T-helper 1 cell treated with Interleukin-12 subunit alpha and Interleukin-12 subunit beta and Interleukin-4 antibody, amounts not matched to agents 30 μg/mL and 1 μg/mL, for 36 hours (primary cell): Measurements from ENCODE around the gene HIGD1B.

ENCODE experiments used
- H3K27ac Mint-ChIP-seq: one replicate; pipeline ENCODE4 v1.8.0; 2021; ENCODE audit warnings: mild to moderate bottlenecking, mixed read lengths
- H3K27me3 Mint-ChIP-seq: one replicate; pipeline ENCODE4 v1.8.0; 2021; ENCODE audit warnings: low read depth, mixed read lengths
- H3K36me3 Mint-ChIP-seq: one replicate; pipeline ENCODE4 v1.8.0; 2021; ENCODE audit warnings: low read depth, mixed read lengths
- H3K4me1 Mint-ChIP-seq: one replicate; pipeline ENCODE4 v1.8.0; 2021; ENCODE audit warnings: low read depth, mixed read lengths
- H3K4me3 Mint-ChIP-seq: one replicate; pipeline ENCODE4 v1.8.0; 2021; ENCODE audit warnings: mild to moderate bottlenecking, moderate library complexity, mixed read lengths
- H3K9me3 Mint-ChIP-seq: one replicate; pipeline ENCODE4 v1.8.0; 2021; ENCODE audit warnings: mixed read lengths

Gene HIGD1B

GRCh38 chr17:44850612-44851011, 2.9 kb downstream of the HIGD1B start:
- Mint-ChIP-seq H3K4me3 (no peak overlapping the region), H3K36me3 (peaks cover 37% of the 10 kb centered on the region), H3K27me3 (no peaks in the 10 kb centered on the region), H3K9me3 (no peaks in the 10 kb centered on the region), H3K27ac (no peak overlapping the region), H3K4me1 (no peaks in the 10 kb centered on the region)

GRCh38 chr17:44854192-44854591, 6.5 kb downstream of the HIGD1B start:
- no peaks in the 10 kb centered on the region for H3K9me3 Mint-ChIP-seq
- no peaks in the 10 kb centered on the region for H3K27me3 Mint-ChIP-seq
- H3K36me3 Mint-ChIP-seq, result peaks cover 52% of the 10 kb centered on the region
- H3K27ac Mint-ChIP-seq, result no peak overlapping the region
- no peaks in the 10 kb centered on the region for H3K4me1 Mint-ChIP-seq
- no peak overlapping the region for H3K4me3 Mint-ChIP-seq

- H3K36me3 Mint-ChIP-seq, result peaks cover 45% of the 10 kb centered on the region
These were observed 12.0 kb downstream of the HIGD1B start for GRCh38 chr17:44859701-44860100.

GRCh38 chr17:44862278-44862914, 14.7 kb downstream of the HIGD1B start:
- Mint-ChIP-seq H3K36me3 (peaks cover 40% of the 10 kb centered on the region), H3K4me1 (no peaks in the 10 kb centered on the region), H3K27me3 (no peaks in the 10 kb centered on the region), H3K4me3 (no peak overlapping the region), H3K27ac (no peak overlapping the region), H3K9me3 (no peaks in the 10 kb centered on the region)

More at GRCh38 chr17:44859701-44860100, 12.0 kb downstream of the HIGD1B start:
- H3K27ac Mint-ChIP-seq, result no peak overlapping the region
- no peaks in the 10 kb centered on the region for H3K27me3 Mint-ChIP-seq
- no peak overlapping the region for H3K4me3 Mint-ChIP-seq
- H3K4me1 Mint-ChIP-seq, result no peaks in the 10 kb centered on the region
- no peaks in the 10 kb centered on the region for H3K9me3 Mint-ChIP-seq

- no peaks in the 10 kb centered on the region for H3K9me3 Mint-ChIP-seq
- H3K4me1 Mint-ChIP-seq, result no peaks in the 10 kb centered on the region
- no peak overlapping the region for H3K4me3 Mint-ChIP-seq
- no peaks in the 10 kb centered on the region for H3K27me3 Mint-ChIP-seq
- peaks cover 40% of the 10 kb centered on the region for H3K36me3 Mint-ChIP-seq
- H3K27ac Mint-ChIP-seq, result no peak overlapping the region
These were observed 15.6 kb downstream of the HIGD1B start for GRCh38 chr17:44863061-44863918.

GRCh38 chr17:44864831-44865230, 17.1 kb downstream of the HIGD1B start:
- no peaks in the 10 kb centered on the region for H3K9me3 Mint-ChIP-seq
- peaks cover 39% of the 10 kb centered on the region for H3K36me3 Mint-ChIP-seq
- H3K27ac Mint-ChIP-seq, result no peak overlapping the region

GRCh38 chr17:44865231-44865660, 17.6 kb downstream of the HIGD1B start:
- Mint-ChIP-seq H3K4me3 (no peak overlapping the region), H3K4me1 (no peaks in the 10 kb centered on the region), H3K27ac (no peak overlapping the region), H3K27me3 (no peaks in the 10 kb centered on the region), H3K36me3 (peaks cover 36% of the 10 kb centered on the region), H3K9me3 (no peaks in the 10 kb centered on the region)

More at GRCh38 chr17:44864831-44865230, 17.1 kb downstream of the HIGD1B start:
- no peak overlapping the region for H3K4me3 Mint-ChIP-seq
- no peaks in the 10 kb centered on the region for H3K4me1 Mint-ChIP-seq
- no peaks in the 10 kb centered on the region for H3K27me3 Mint-ChIP-seq

- Mint-ChIP-seq H3K36me3 (peaks cover 39% of the 10 kb centered on the region), H3K27ac (no peak overlapping the region), H3K27me3 (no peaks in the 10 kb centered on the region), H3K4me1 (no peaks in the 10 kb centered on the region), H3K4me3 (no peak overlapping the region), H3K9me3 (no peaks in the 10 kb centered on the region)
These were observed 18.2 kb downstream of the HIGD1B start for GRCh38 chr17:44865931-44866330.

- Mint-ChIP-seq H3K9me3 (no peaks in the 10 kb centered on the region), H3K4me1 (no peaks in the 10 kb centered on the region), H3K27ac (no peak overlapping the region), H3K4me3 (no peak overlapping the region), H3K27me3 (no peaks in the 10 kb centered on the region), H3K36me3 (peaks cover 39% of the 10 kb centered on the region)
These were observed 20.2 kb downstream of the HIGD1B start for GRCh38 chr17:44867841-44868240.

- Mint-ChIP-seq H3K27ac (no peak overlapping the region), H3K9me3 (no peaks in the 10 kb centered on the region), H3K27me3 (no peaks in the 10 kb centered on the region), H3K36me3 (peaks cover 34% of the 10 kb centered on the region), H3K4me1 (no peaks in the 10 kb centered on the region), H3K4me3 (no peak overlapping the region)
These were observed 23.9 kb downstream of the HIGD1B start for GRCh38 chr17:44871556-44871955.

- H3K36me3 Mint-ChIP-seq, result peaks cover 40% of the 10 kb centered on the region
- H3K4me3 Mint-ChIP-seq, result no peak overlapping the region
- no peaks in the 10 kb centered on the region for H3K4me1 Mint-ChIP-seq
- H3K9me3 Mint-ChIP-seq, result no peaks in the 10 kb centered on the region
- no peak overlapping the region for H3K27ac Mint-ChIP-seq
- no peaks in the 10 kb centered on the region for H3K27me3 Mint-ChIP-seq
These were observed 24.6 kb downstream of the HIGD1B start for GRCh38 chr17:44872131-44872768.

- Mint-ChIP-seq H3K4me3 (no peak overlapping the region), H3K36me3 (peaks cover 38% of the 10 kb centered on the region), H3K27me3 (no peaks in the 10 kb centered on the region), H3K4me1 (no peaks in the 10 kb centered on the region), H3K9me3 (no peaks in the 10 kb centered on the region), H3K27ac (no peak overlapping the region)
These were observed 28.1 kb downstream of the HIGD1B start for GRCh38 chr17:44875761-44876160.

- peaks cover 36% of the 10 kb centered on the region for H3K36me3 Mint-ChIP-seq
- no peaks in the 10 kb centered on the region for H3K9me3 Mint-ChIP-seq
- H3K27ac Mint-ChIP-seq, result no peak overlapping the region
- no peaks in the 10 kb centered on the region for H3K27me3 Mint-ChIP-seq
- H3K4me1 Mint-ChIP-seq, result no peaks in the 10 kb centered on the region
- H3K4me3 Mint-ChIP-seq, result no peak overlapping the region
These were observed 29.4 kb downstream of the HIGD1B start for GRCh38 chr17:44877121-44877520.

- H3K27me3 Mint-ChIP-seq, result no peaks in the 10 kb centered on the region
- H3K4me3 Mint-ChIP-seq, result no peak overlapping the region
- no peaks in the 10 kb centered on the region for H3K9me3 Mint-ChIP-seq
- no peaks in the 10 kb centered on the region for H3K4me1 Mint-ChIP-seq
- H3K27ac Mint-ChIP-seq, result no peak overlapping the region
- H3K36me3 Mint-ChIP-seq, result peaks cover 41% of the 10 kb centered on the region
These were observed 31.0 kb downstream of the HIGD1B start for GRCh38 chr17:44878627-44879221.
